ENCODE data around the gene CCDC88C. TPM values are rescaled to one million over a fixed set of nuclear protein-coding genes. Genes with fewer than 3 reads are reported as not detected.

Gene CCDC88C
- total RNA-seq, 1 experiment from 2014 or later = 21.3 TPM

DNA sequence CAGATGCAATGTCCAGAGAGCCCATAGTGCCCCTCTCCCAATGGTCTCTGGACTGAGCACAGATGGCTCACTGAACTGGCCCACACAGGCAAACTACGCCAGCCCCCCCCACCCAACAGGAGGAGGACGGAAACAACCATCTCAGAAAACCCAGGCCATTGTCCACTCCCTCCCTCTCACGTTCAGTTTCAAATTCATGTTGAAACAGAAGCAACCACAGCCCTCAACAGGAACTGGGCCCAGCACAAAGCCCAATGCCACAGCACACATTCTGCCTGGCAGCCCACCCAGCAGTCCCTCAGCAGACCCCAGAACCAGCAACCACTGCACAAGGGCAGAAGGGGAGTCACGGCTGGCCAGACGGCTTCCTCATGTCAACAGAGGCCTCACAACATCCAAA is 10.6 kb downstream of the CCDC88C start:
- no peaks in the 10 kb centered on the region for H3K36me3 ChIP-seq (ENCODE audit: control insufficient read depth, insufficient read depth, low read length)
- H3K9me3 ChIP-seq (ENCODE audit: control insufficient read depth, insufficient read depth, low read depth, low read length) = no peaks in the 10 kb centered on the region
- BruUV-seq (replicated peaks) = no TSS peak
- no peaks in the 10 kb centered on the region for H3K27me3 ChIP-seq (ENCODE audit: control insufficient read depth, insufficient read depth, low read length)
- in situ Hi-C loops (cut with HindIII; ENCODE audit: low pct_unique_long_range_greater_than_20kb, low sequenced_read_pairs) (no loop called here), intact Hi-C loops (cut with micrococcal nuclease; ENCODE audit: unreplicated experiment) (no loop called here)
- DNase-seq (ENCODE audit: low read depth, low spot score) = no peak
- POLR2A ChIA-PET = no interaction called here
- H3K4me3 ChIP-seq (ENCODE audit: low read depth in 2 of 2, low read length in 2 of 2) = no peak overlapping the region
- TF ChIP-seq, protein P1, sequence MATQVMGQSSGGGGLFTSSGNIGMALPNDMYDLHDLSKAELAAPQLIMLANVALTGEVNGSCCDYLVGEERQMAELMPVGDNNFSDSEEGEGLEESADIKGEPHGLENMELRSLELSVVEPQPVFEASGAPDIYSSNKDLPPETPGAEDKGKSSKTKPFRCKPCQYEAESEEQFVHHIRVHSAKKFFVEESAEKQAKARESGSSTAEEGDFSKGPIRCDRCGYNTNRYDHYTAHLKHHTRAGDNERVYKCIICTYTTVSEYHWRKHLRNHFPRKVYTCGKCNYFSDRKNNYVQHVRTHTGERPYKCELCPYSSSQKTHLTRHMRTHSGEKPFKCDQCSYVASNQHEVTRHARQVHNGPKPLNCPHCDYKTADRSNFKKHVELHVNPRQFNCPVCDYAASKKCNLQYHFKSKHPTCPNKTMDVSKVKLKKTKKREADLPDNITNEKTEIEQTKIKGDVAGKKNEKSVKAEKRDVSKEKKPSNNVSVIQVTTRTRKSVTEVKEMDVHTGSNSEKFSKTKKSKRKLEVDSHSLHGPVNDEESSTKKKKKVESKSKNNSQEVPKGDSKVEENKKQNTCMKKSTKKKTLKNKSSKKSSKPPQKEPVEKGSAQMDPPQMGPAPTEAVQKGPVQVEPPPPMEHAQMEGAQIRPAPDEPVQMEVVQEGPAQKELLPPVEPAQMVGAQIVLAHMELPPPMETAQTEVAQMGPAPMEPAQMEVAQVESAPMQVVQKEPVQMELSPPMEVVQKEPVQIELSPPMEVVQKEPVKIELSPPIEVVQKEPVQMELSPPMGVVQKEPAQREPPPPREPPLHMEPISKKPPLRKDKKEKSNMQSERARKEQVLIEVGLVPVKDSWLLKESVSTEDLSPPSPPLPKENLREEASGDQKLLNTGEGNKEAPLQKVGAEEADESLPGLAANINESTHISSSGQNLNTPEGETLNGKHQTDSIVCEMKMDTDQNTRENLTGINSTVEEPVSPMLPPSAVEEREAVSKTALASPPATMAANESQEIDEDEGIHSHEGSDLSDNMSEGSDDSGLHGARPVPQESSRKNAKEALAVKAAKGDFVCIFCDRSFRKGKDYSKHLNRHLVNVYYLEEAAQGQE (IDR thresholded peaks at IDR 0.05; ENCODE audit: insufficient read depth in 1 of 2, low read depth in 2 of 2, low read length in 1 of 2) = no peak
- TF ChIP-seq, protein P2, sequence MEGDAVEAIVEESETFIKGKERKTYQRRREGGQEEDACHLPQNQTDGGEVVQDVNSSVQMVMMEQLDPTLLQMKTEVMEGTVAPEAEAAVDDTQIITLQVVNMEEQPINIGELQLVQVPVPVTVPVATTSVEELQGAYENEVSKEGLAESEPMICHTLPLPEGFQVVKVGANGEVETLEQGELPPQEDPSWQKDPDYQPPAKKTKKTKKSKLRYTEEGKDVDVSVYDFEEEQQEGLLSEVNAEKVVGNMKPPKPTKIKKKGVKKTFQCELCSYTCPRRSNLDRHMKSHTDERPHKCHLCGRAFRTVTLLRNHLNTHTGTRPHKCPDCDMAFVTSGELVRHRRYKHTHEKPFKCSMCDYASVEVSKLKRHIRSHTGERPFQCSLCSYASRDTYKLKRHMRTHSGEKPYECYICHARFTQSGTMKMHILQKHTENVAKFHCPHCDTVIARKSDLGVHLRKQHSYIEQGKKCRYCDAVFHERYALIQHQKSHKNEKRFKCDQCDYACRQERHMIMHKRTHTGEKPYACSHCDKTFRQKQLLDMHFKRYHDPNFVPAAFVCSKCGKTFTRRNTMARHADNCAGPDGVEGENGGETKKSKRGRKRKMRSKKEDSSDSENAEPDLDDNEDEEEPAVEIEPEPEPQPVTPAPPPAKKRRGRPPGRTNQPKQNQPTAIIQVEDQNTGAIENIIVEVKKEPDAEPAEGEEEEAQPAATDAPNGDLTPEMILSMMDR (IDR thresholded peaks at IDR 0.05) = no peak
- TF ChIP-seq TCF7L2 (IDR thresholded peaks at IDR 0.05; ENCODE audit: low read depth, low read length) = no peak
- ATAC-seq = no peak
- peaks cover 6% of the 10 kb centered on the region; the same call in 1 of the 2 replicates for H3K4me1 ChIP-seq (ENCODE audit: control insufficient read depth, insufficient read depth, low read length)
- CTCF ChIA-PET = no interaction called here
- H3K27ac ChIP-seq (ENCODE audit: low read length) = no peak overlapping the region

DNA sequence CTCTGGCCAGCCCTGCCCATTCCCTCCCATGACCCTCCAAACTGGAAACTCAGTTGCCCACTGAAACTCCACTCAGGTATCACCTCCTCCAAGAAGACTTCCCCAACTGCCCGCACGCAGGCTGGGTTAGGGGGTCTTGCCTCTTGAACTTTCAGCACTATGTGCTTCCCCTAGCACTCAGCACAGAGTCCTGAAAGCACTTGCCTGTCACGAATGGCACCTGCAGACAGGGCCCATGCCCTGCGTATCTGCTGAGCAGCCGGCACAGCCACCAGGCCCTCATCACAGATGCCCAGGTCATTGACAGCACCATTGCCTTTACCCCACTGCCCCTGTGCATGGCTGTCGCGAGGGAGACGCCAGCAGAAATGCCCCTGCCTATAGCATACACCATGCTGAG is 11.2 kb downstream of the CCDC88C start:
- ChIA-PET CTCF (no interaction called here), POLR2A (no interaction called here)
- DNase-seq (ENCODE audit: low read depth, low spot score) (no peak), ATAC-seq (no peak)
- Histone ChIP-seq H3K4me3 (ENCODE audit: low read depth in 2 of 2, low read length in 2 of 2) (no peak overlapping the region), H3K9me3 (ENCODE audit: control insufficient read depth, insufficient read depth, low read depth, low read length) (no peaks in the 10 kb centered on the region), H3K27me3 (ENCODE audit: control insufficient read depth, insufficient read depth, low read length) (no peaks in the 10 kb centered on the region), H3K27ac (ENCODE audit: low read length) (no peak overlapping the region), H3K36me3 (ENCODE audit: control insufficient read depth, insufficient read depth, low read length) (no peaks in the 10 kb centered on the region), H3K4me1 (ENCODE audit: control insufficient read depth, insufficient read depth, low read length) (peaks cover 6% of the 10 kb centered on the region; the same call in 1 of the 2 replicates)
- no peak for TF ChIP-seq POLR2AphosphoS5 (IDR thresholded peaks at IDR 0.05; ENCODE audit: low read depth, low read length)
- TF ChIP-seq SIN3A (IDR thresholded peaks at IDR 0.05; ENCODE audit: borderline replicate concordance, insufficient read depth, low read depth, low read length) = no peak
- in situ Hi-C loops (cut with HindIII; ENCODE audit: low pct_unique_long_range_greater_than_20kb, low sequenced_read_pairs) = no loop called here
- BruUV-seq (replicated peaks) = no TSS peak
- intact Hi-C loops (cut with micrococcal nuclease; ENCODE audit: unreplicated experiment) = no loop called here

DNA sequence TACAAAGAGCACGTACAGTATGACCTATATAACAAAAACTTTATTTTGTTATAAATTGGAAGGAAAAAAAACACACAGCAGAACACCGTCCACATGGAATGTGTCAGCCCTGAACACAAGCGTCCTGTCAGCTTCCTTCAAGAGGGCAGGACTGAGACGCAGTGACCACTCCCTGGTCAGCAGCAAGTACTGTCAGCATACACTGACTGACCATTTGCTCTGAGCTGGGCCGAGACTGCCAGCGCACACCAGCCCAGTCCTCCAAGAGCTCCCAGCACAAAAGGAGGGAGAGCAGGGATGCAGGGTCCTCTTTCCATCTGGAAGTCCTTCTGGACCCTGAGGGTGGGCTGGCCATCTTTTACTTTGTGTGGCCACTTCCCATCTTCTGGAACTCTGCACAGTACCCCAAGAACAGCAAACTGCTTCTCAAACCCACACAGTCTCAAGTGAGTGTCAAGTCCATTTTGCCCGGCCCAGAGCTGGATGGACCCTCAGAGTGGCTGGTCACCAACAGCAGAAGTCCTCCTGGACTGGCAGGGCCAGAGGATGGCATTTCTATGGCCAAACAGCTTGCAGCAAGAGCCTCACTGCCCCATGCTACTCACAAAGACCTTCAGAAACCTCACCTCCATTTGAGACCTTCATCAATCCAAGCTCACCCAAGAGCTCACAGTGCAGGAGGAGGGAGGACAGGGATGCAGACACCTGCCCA is 11.7 kb downstream of the CCDC88C start:
- Histone ChIP-seq H3K4me3 (ENCODE audit: low read depth in 2 of 2, low read length in 2 of 2) (no peak overlapping the region), H3K9me3 (ENCODE audit: control insufficient read depth, insufficient read depth, low read depth, low read length) (no peaks in the 10 kb centered on the region), H3K27me3 (ENCODE audit: control insufficient read depth, insufficient read depth, low read length) (no peaks in the 10 kb centered on the region), H3K36me3 (ENCODE audit: control insufficient read depth, insufficient read depth, low read length) (no peaks in the 10 kb centered on the region), H3K27ac (ENCODE audit: low read length) (no peak overlapping the region), H3K4me1 (ENCODE audit: control insufficient read depth, insufficient read depth, low read length) (peaks cover 7% of the 10 kb centered on the region)
- POLR2A ChIA-PET = no interaction called here
- TF ChIP-seq TCF7L2 (IDR thresholded peaks at IDR 0.05; ENCODE audit: low read depth, low read length) = no peak
- intact Hi-C loops (cut with micrococcal nuclease; ENCODE audit: unreplicated experiment) = no loop called here
- no peak for ATAC-seq
- no TSS peak for BruUV-seq (replicated peaks)
- in situ Hi-C loops (cut with HindIII; ENCODE audit: low pct_unique_long_range_greater_than_20kb, low sequenced_read_pairs) = no loop called here
- DNase-seq (ENCODE audit: low read depth, low spot score) = no peak
- CTCF ChIA-PET = no interaction called here
